ENCODE measurements around the gene KIFC3. TPM values are rescaled to one million over a fixed set of nuclear protein-coding genes. Genes with fewer than 3 reads are reported as not detected.

Gene KIFC3
- total RNA-seq, 1 donor from 2014 or later: 0.27 TPM

DNA sequence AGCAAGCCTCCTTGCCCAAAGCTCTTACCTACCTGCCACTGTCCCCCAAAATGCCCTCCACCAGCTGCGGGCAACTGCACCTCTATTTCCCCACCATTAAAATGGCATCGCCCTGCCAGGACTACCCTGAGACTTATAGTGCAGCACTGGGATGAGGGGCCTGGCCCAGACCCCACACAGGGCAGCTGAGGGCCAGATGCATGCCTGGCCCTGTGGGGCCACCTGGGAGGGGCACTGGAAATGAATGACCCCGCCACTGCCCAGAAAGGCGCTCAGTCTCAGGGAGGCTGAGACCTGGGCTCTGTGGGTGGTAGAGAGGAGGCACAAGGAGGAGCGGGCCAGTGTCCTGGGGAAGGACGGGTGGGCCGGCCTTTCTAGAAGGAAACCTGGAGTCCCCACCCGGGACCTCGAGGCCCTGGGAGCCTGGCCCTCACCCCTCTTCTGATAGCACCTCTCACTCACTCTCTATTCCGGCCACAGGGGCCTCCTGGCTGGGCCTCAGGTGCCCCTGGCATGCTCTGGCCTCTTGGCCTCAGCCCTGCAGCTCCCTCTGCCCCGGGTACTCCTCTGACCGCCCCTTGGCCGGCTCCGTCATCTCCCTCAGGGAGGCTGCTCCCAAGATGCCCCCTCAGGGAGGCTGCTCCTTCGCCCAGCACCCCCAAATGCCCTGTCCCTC lies 39.8 kb downstream of the KIFC3 start:
- TF ChIP-seq, protein P1, sequence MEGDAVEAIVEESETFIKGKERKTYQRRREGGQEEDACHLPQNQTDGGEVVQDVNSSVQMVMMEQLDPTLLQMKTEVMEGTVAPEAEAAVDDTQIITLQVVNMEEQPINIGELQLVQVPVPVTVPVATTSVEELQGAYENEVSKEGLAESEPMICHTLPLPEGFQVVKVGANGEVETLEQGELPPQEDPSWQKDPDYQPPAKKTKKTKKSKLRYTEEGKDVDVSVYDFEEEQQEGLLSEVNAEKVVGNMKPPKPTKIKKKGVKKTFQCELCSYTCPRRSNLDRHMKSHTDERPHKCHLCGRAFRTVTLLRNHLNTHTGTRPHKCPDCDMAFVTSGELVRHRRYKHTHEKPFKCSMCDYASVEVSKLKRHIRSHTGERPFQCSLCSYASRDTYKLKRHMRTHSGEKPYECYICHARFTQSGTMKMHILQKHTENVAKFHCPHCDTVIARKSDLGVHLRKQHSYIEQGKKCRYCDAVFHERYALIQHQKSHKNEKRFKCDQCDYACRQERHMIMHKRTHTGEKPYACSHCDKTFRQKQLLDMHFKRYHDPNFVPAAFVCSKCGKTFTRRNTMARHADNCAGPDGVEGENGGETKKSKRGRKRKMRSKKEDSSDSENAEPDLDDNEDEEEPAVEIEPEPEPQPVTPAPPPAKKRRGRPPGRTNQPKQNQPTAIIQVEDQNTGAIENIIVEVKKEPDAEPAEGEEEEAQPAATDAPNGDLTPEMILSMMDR (IDR thresholded peaks at IDR 0.05): no peak
- CTCF ChIA-PET: no interaction called here
- Mint-ChIP-seq H3K4me3 (no peak overlapping the region), H3K27ac (no peak overlapping the region), H3K4me1 (no peaks in the 10 kb centered on the region), H3K9me3 (no peaks in the 10 kb centered on the region), H3K27me3 (no peaks in the 10 kb centered on the region), H3K36me3 (ENCODE audit: low read depth) (no peaks in the 10 kb centered on the region)
- ATAC-seq (ENCODE audit: low read depth) (no peak), DNase-seq (no peak)
- POLR2A ChIA-PET: no interaction called here
- intact Hi-C loops (cut with micrococcal nuclease): no loop called here

DNA sequence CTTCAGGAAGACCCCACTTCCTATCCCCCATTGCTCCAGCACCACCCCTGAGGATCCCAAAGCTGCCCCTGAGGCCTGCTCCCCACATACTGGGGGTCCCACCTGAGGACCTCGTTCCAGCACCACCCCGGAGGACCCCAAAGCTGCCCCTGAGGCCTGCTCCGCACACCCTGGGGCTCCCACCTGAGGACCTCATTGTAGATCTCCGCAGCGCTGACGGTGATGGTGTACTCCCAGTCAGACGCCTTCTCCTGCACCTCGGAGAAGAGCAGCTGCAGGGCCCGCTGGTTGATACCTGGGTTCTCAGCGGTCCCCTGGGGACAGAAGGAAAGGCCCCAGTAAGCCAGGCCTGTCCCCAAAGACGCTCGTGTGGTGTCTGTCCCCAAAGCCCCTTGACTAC lies 40.3 kb downstream of the KIFC3 start:
- no peak for DNase-seq
- no peak for ATAC-seq (ENCODE audit: low read depth)
- Mint-ChIP-seq H3K9me3 (no peaks in the 10 kb centered on the region), H3K27me3 (no peaks in the 10 kb centered on the region), H3K36me3 (ENCODE audit: low read depth) (no peaks in the 10 kb centered on the region), H3K4me3 (no peak overlapping the region), H3K27ac (no peak overlapping the region), H3K4me1 (no peaks in the 10 kb centered on the region)
- POLR2A ChIA-PET: no interaction called here
- intact Hi-C loops (cut with micrococcal nuclease): no loop called here
- TF ChIP-seq, protein P1 (IDR thresholded peaks at IDR 0.05): no peak
- CTCF ChIA-PET: no interaction called here

DNA sequence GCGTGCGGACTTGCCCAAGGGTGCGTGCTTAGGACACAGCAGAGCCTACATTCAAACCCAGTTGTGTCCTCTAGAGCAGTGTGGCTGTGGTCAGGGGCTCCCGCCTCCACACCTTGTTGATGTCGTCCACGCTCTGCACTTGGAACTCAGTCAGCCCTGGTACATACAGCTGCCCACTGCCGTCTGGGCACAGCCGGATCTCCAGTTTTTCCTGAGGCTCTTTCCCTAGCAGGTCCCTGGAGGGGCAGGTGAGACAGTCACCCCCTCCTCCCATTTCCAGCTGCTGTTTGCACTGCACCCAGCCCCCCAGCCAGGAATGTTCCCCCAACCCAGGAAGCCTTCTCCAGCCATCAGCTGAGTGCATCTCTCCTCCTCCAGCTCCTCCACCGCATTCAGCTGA lies 41.0 kb downstream of the KIFC3 start:
- no peaks in the 10 kb centered on the region for H3K9me3 Mint-ChIP-seq

DNA sequence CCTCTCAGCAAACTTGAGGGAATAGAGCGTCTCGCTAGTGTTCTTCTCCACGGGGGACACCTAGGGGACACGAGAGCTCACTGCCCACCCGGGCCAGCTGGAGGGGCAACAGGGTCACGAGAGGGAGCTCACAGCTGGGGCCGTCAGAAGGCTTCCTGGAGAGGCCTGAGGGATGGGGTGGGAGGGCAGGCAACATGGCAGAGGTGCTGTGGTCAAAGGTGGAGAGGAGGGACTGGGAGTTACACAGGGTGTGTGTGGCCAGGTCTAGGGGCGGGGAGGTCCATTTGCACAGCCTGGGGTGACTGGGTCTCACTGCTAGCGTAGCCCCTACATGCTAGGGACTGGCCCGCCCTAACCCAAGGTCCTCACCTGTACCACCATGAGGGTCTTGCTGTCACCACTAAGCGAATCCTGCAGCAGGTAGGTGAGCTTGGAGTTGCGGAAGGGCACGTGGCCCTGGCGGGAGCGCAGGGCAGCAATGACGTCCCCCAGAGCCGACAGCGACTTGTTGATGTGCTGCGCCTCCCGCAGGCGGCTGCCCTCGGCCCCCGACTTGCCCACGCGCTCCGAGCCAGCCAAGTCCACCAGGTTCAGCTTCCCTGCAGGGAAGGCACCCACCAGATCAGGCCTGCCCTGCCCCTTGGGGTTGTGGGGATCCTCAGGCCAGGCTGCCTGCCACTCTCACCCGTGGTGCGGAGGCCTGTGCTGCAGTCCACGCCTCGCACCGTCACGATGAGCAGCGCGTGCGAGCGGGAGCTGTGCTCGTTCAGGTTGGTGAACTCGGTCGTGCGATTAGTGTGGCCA lies 41.7 kb downstream of the KIFC3 start:
- DNase-seq: no peak
- ATAC-seq (ENCODE audit: low read depth): no peak
- CTCF ChIA-PET: no interaction called here
- H3K4me3 Mint-ChIP-seq: no peak overlapping the region
- peaks cover 5% of the 10 kb centered on the region for H3K36me3 Mint-ChIP-seq (ENCODE audit: low read depth)
- POLR2A ChIA-PET: no interaction called here
- intact Hi-C loops (cut with micrococcal nuclease): no loop called here
- H3K4me1 Mint-ChIP-seq: no peaks in the 10 kb centered on the region
- H3K27me3 Mint-ChIP-seq: no peaks in the 10 kb centered on the region
- TF ChIP-seq, protein P1 (IDR thresholded peaks at IDR 0.05): no peak
- no peak overlapping the region for H3K27ac Mint-ChIP-seq
- no peaks in the 10 kb centered on the region for H3K9me3 Mint-ChIP-seq

More for the DNA sequence above, 41.0 kb downstream of the KIFC3 start:
- Mint-ChIP-seq H3K4me3 (no peak overlapping the region), H3K27me3 (no peaks in the 10 kb centered on the region), H3K4me1 (no peaks in the 10 kb centered on the region), H3K36me3 (ENCODE audit: low read depth) (peaks cover under 1% of the 10 kb centered on the region), H3K27ac (no peak overlapping the region)
- TF ChIP-seq, protein P1 (IDR thresholded peaks at IDR 0.05): no peak
- intact Hi-C loops (cut with micrococcal nuclease): no loop called here
- no peak for DNase-seq
- ChIA-PET CTCF (no interaction called here), POLR2A (no interaction called here)
- ATAC-seq (ENCODE audit: low read depth): no peak

DNA sequence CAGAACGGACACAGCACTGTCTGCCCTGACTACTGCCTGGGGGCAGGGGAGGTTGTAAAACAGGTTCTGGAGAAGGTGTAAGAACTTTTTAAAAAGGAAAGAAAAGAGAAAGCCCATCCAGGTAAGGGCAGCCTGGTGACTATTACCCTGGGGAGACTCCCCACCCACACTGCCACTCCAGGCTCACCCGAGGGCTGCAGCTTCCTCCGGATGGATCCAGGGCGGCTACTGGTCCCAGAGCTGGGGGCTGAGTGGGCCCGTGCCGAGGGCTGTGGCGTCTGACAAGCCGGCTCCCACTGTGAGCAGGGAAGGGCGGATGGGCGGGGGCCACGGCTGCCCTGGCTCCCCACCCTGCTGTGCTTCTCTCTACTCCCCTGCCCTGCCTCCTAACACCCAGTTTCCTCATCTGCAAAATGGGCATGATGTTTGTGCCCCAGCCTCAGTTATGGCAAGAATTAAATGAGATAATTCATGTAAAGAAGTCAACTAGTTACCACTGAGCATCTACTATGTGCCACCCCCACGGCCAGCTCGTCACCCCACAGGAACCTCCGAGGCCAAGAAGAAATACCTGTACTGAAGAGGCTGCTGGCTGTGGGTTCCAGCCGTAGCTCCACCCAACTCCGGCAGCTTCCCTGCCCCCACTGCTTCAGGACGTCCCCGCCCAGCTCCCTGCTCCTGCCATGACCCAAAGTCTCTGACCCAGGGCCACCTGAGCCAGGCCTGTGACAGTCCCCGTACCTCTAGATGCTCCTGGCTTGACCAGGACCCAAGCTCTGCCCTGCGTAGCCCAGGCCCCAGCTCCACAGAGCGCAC lies 42.5 kb downstream of the KIFC3 start:
- peaks cover 7% of the 10 kb centered on the region for H3K36me3 Mint-ChIP-seq (ENCODE audit: low read depth)
- H3K4me1 Mint-ChIP-seq: no peaks in the 10 kb centered on the region
- no peaks in the 10 kb centered on the region for H3K9me3 Mint-ChIP-seq
- H3K27me3 Mint-ChIP-seq: no peaks in the 10 kb centered on the region
- no peak overlapping the region for H3K27ac Mint-ChIP-seq
- intact Hi-C loops (cut with micrococcal nuclease): no loop called here
- TF ChIP-seq, protein P1 (IDR thresholded peaks at IDR 0.05): no peak
- ATAC-seq (ENCODE audit: low read depth) (no peak), DNase-seq (no peak)
- POLR2A ChIA-PET: interaction anchor here (0.8 kb wide), 1 partner anchor 13 kb away, joined by 3 read pairs; no protein-coding TSS in a partner anchor
- no peak overlapping the region for H3K4me3 Mint-ChIP-seq
- CTCF ChIA-PET: no interaction called here

All from activated B cell treated with CpG ODN at 0.5 μM for 24 hours (primary cell).